Muscle of arm (tissue), 12 donors: ENCODE measurements around the gene SOWAHD. TPM values are rescaled to one million over a fixed set of nuclear protein-coding genes. Genes with fewer than 3 reads are reported as not detected.
A peak's percentile ranks its signal among the peaks of the same experiment; 100 is the strongest.
"Not testable (repeated sequence)": the region's sequence is repeated elsewhere in the genome, so short reads cannot be mapped to it uniquely, and the experiment has no call there.

Experiments used
- DNase-seq: peaks from one replicate; pipeline ENCODE4 v3.0.0-alpha.2; 2013
- polyA plus RNA-seq, 12 donors: library from polyadenylated mRNA; unstranded; fragments of 120-200 nt; gene quantifications; one replicate each; pipeline ENCODE4 v1.2.1, GENCODE V29; 2013; ENCODE audit not compliant: insufficient read length in 12 of 12

The SOWAHD gene
- polyA plus RNA-seq, 12 donors: 0.20 to 0.57 (median 0.32) TPM; not detected in 2

- DNase-seq: no peak
Measured at GRCh38 chrX:119756926-119757635, 1.3 kb upstream of the SOWAHD start.

- no peak for DNase-seq
Measured at GRCh38 chrX:119757646-119757978, 776 bp upstream of the SOWAHD start.

GRCh38 chrX:119758731-119759247 is 401 bp downstream of the SOWAHD start:
- DNase-seq: no peak

GRCh38 chrX:119759248-119759766 is 919 bp downstream of the SOWAHD start:
- no peak for DNase-seq

GRCh38 chrX:119760026-119760877 is 1.9 kb downstream of the SOWAHD start:
- DNase-seq: no peak

- DNase-seq: no peak
Measured at GRCh38 chrX:119762718-119763117, 4.3 kb downstream of the SOWAHD start.

GRCh38 chrX:119763181-119763580 is 4.8 kb downstream of the SOWAHD start:
- no peak for DNase-seq

GRCh38 chrX:119763836-119764387 is 5.5 kb downstream of the SOWAHD start:
- DNase-seq: no peak

GRCh38 chrX:119768436-119768835 is 10.0 kb downstream of the SOWAHD start:
- DNase-seq: not testable (repeated sequence)

GRCh38 chrX:119769388-119769787 is 11.0 kb downstream of the SOWAHD start:
- DNase-seq: not testable (repeated sequence)

GRCh38 chrX:119775517-119776238 is 17.3 kb downstream of the SOWAHD start:
- DNase-seq: no peak

GRCh38 chrX:119778829-119779228 is 20.4 kb downstream of the SOWAHD start:
- no peak for DNase-seq

- no peak for DNase-seq
Measured at GRCh38 chrX:119783026-119783425, 24.6 kb downstream of the SOWAHD start.

GRCh38 chrX:119784747-119785446 is 26.5 kb downstream of the SOWAHD start:
- DNase-seq: no peak

GRCh38 chrX:119790977-119791436 is 32.6 kb downstream of the SOWAHD start:
- peak; percentile 52 for DNase-seq

- DNase-seq: peak; percentile 88
Measured at GRCh38 chrX:119791437-119792231, 33.2 kb downstream of the SOWAHD start, which contains the start of gene RPL39. Gene RPL39 (minus strand): TSS chrX:119791630. CDS start chrX:119791576, 54 bp downstream.

- no peak for DNase-seq
Measured at GRCh38 chrX:119801253-119802221, 43.1 kb downstream of the SOWAHD start.

- no peak for DNase-seq
Measured at GRCh38 chrX:119802546-119802945, 44.2 kb downstream of the SOWAHD start.

GRCh38 chrX:119808461-119808860 is 50.1 kb downstream of the SOWAHD start:
- DNase-seq: not testable (repeated sequence)
